Measurements from ENCODE around the gene LFNG. TPM values are rescaled to one million over a fixed set of nuclear protein-coding genes. Genes with fewer than 3 reads are reported as not detected.

LFNG gene
- total RNA-seq, 1 donor, result 21.0 TPM

DNA sequence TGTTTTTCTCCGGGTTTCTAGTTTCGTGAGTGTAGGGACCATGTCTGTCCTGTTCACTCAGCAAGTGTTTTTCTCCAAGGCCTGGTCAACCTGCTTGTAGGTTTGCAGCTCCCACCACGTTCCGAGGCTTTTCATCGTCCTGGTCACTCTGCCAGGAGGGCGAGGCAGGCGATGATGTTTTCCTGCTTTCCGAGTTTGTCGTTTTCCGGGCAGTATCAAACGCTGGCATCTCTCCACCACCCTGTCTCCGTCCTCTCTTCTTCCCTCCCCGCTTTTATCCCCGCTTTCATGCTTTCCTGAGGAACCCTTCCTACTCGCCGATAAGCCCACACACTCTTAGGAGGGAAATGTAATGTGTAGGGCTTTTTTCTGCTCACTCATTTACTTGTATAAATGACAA, 50.4 kb downstream of the LFNG start:
- Histone ChIP-seq H4K20me1 (ENCODE audit: insufficient read depth, low read length) (peaks cover 9% of the 10 kb centered on the region), H3K9me3 (ENCODE audit: low read depth, low read length) (no peaks in the 10 kb centered on the region), H3K27me3 (ENCODE audit: insufficient read depth, low read length) (no peaks in the 10 kb centered on the region), H3K36me3 (ENCODE audit: insufficient read depth, low read length) (peaks cover 16% of the 10 kb centered on the region), H3K4me1 (ENCODE audit: insufficient read depth, low read length) (peaks cover 8% of the 10 kb centered on the region), H3K79me2 (ENCODE audit: insufficient read depth, low read length) (peaks cover 17% of the 10 kb centered on the region), H3K27ac (ENCODE audit: low read depth, low read length) (no peak overlapping the region), H2AFZ (ENCODE audit: low read length) (no peak overlapping the region), H3K4me3 (ENCODE audit: insufficient read depth, low read length) (no peak overlapping the region), H3K4me2 (ENCODE audit: insufficient read depth, low read length) (no peak overlapping the region)
- TF ChIP-seq, protein P1, sequence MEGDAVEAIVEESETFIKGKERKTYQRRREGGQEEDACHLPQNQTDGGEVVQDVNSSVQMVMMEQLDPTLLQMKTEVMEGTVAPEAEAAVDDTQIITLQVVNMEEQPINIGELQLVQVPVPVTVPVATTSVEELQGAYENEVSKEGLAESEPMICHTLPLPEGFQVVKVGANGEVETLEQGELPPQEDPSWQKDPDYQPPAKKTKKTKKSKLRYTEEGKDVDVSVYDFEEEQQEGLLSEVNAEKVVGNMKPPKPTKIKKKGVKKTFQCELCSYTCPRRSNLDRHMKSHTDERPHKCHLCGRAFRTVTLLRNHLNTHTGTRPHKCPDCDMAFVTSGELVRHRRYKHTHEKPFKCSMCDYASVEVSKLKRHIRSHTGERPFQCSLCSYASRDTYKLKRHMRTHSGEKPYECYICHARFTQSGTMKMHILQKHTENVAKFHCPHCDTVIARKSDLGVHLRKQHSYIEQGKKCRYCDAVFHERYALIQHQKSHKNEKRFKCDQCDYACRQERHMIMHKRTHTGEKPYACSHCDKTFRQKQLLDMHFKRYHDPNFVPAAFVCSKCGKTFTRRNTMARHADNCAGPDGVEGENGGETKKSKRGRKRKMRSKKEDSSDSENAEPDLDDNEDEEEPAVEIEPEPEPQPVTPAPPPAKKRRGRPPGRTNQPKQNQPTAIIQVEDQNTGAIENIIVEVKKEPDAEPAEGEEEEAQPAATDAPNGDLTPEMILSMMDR (IDR thresholded peaks at IDR 0.05; ENCODE audit: extremely low read depth, low read depth, low read length), result no peak
- DNase-seq (ENCODE audit: insufficient read length, low spot score, missing footprints), result no peak

DNA sequence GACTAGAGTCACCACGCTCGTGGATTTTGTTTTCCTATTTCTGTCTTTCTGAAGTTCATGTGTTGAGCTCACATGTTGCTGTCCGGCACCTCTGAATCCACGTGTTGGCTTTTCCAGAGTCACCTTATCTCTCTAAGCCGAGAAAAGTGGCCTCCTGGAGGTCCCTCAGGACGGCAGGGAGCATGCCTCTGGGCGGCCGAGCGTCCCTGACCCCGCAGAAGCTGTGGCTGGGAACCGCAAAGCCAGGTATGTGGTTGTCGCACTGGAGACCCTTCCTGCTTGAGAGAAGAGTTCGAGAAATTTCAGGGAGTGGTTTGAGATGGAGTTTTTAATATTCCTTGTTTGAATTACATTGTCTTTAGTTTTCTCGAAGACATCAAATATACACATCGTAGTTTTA, 51.8 kb downstream of the LFNG start:
- Histone ChIP-seq H3K79me2 (ENCODE audit: insufficient read depth, low read length) (peaks cover 10% of the 10 kb centered on the region), H3K4me1 (ENCODE audit: insufficient read depth, low read length) (peaks cover 15% of the 10 kb centered on the region), H2AFZ (ENCODE audit: low read length) (no peak overlapping the region), H3K4me3 (ENCODE audit: insufficient read depth, low read length) (no peak overlapping the region), H3K4me2 (ENCODE audit: insufficient read depth, low read length) (no peak overlapping the region), H3K36me3 (ENCODE audit: insufficient read depth, low read length) (peaks cover 16% of the 10 kb centered on the region), H4K20me1 (ENCODE audit: insufficient read depth, low read length) (peaks cover 16% of the 10 kb centered on the region), H3K27ac (ENCODE audit: low read depth, low read length) (peak overlapping the region; percentile 69), H3K9me3 (ENCODE audit: low read depth, low read length) (no peaks in the 10 kb centered on the region), H3K27me3 (ENCODE audit: insufficient read depth, low read length) (no peaks in the 10 kb centered on the region)
- TF ChIP-seq, protein P1 (IDR thresholded peaks at IDR 0.05; ENCODE audit: extremely low read depth, low read depth, low read length), result no peak
- DNase-seq (ENCODE audit: insufficient read length, low spot score, missing footprints), result no peak

DNA sequence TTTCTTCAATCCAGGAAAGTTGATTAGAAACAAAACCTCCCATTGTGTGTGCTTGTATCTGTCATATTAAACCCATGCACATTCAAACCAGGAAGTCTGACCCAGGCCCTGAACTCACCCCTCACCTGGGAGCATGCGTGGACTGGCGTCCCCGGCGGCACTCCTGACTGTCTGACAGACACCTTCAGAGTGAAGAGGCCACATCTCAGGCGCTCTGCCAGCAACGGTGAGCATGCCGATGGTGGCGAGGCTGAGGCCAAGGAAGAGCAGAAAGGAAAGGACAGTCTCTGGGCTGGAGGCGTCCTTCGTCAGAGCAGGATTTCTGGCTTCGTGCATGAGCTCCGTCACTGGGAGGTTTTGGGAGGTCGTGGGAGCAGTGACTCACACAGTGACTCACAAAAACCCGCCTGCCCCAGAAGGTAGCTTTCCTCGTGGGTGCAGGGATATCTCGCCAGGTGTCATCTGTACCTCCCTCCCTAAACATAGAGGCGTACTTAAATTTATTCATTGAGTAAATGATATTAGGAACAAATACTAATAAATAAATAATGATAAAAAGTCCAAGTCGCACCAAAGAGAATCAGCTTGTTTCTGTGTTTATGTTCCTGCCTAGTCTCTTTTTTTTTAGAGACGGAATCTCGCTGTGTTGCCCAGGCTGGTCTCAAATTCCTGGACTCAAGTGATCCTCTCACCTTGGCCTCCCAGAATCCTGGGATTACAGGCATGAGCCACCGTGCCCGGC, 52.7 kb downstream of the LFNG start:
- Histone ChIP-seq H4K20me1 (ENCODE audit: insufficient read depth, low read length) (peaks cover 17% of the 10 kb centered on the region), H3K79me2 (ENCODE audit: insufficient read depth, low read length) (peaks cover 6% of the 10 kb centered on the region), H3K36me3 (ENCODE audit: insufficient read depth, low read length) (peaks cover 16% of the 10 kb centered on the region), H2AFZ (ENCODE audit: low read length) (no peak overlapping the region), H3K9me3 (ENCODE audit: low read depth, low read length) (no peaks in the 10 kb centered on the region), H3K4me2 (ENCODE audit: insufficient read depth, low read length) (no peak overlapping the region), H3K4me3 (ENCODE audit: insufficient read depth, low read length) (no peak overlapping the region), H3K27me3 (ENCODE audit: insufficient read depth, low read length) (no peaks in the 10 kb centered on the region), H3K4me1 (ENCODE audit: insufficient read depth, low read length) (peaks cover 15% of the 10 kb centered on the region), H3K27ac (ENCODE audit: low read depth, low read length) (peak overlapping the region; percentile 69)
- peak; percentile 93 for DNase-seq (ENCODE audit: insufficient read length, low spot score, missing footprints)
- TF ChIP-seq, protein P1 (IDR thresholded peaks at IDR 0.05; ENCODE audit: extremely low read depth, low read depth, low read length), result no peak

DNA sequence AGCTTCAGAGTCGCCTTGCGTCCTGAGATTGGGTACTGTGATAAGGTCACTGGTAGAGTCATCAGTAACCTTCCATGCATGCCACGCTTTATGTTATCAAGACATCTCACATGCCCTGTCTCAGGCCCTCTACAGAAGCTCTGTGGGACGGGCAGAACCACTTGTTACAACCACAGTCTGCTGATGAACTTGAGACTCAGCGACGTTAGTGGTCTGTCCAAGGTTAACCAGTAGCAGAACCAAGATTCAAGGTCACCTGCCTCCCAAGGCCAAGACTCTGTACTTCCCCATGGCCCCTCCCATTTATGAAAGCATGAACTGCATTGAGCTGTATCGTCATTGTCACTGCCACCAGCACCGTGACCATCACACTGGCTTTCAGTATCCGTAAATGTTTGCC, 54.2 kb downstream of the LFNG start:
- no peaks in the 10 kb centered on the region for H3K9me3 ChIP-seq (ENCODE audit: low read depth, low read length)
- no peaks in the 10 kb centered on the region for H3K27me3 ChIP-seq (ENCODE audit: insufficient read depth, low read length)
- H3K4me2 ChIP-seq (ENCODE audit: insufficient read depth, low read length), result no peak overlapping the region
- no peaks in the 10 kb centered on the region for H3K79me2 ChIP-seq (ENCODE audit: insufficient read depth, low read length)
- peaks cover 15% of the 10 kb centered on the region for H3K4me1 ChIP-seq (ENCODE audit: insufficient read depth, low read length)
- H4K20me1 ChIP-seq (ENCODE audit: insufficient read depth, low read length), result peaks cover 17% of the 10 kb centered on the region
- H3K27ac ChIP-seq (ENCODE audit: low read depth, low read length), result no peak overlapping the region
- no peak overlapping the region for H3K4me3 ChIP-seq (ENCODE audit: insufficient read depth, low read length)
- peaks cover 16% of the 10 kb centered on the region for H3K36me3 ChIP-seq (ENCODE audit: insufficient read depth, low read length)
- TF ChIP-seq, protein P1 (IDR thresholded peaks at IDR 0.05; ENCODE audit: extremely low read depth, low read depth, low read length), result no peak
- no peak overlapping the region for H2AFZ ChIP-seq (ENCODE audit: low read length)
- DNase-seq (ENCODE audit: insufficient read length, low spot score, missing footprints), result no peak

Data from osteoblast (primary cell).